ENCODE results near the gene ALPK3.

ALPK3 gene

DNA sequence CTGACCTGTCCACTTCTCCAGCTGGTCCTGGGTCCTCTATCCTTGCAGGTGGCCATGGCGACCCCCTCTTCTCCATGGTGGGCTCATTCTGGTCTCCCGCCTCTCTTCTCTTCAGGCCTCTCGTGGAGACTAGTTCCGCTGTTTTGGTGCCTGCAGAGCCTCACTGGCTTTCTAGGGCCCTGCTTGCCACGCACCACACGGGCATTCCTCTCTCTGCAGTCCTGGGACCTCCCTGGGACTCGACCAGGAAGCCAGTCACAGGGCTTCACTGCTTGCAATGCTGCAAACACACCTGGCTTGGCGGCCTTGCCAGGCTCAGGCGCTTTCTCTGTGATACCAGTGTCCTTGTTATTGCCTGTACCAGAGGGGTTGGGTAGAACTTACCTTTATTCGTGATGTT is 76.5 kb downstream of the ALPK3 start:
- DNase-seq: no peak

DNA sequence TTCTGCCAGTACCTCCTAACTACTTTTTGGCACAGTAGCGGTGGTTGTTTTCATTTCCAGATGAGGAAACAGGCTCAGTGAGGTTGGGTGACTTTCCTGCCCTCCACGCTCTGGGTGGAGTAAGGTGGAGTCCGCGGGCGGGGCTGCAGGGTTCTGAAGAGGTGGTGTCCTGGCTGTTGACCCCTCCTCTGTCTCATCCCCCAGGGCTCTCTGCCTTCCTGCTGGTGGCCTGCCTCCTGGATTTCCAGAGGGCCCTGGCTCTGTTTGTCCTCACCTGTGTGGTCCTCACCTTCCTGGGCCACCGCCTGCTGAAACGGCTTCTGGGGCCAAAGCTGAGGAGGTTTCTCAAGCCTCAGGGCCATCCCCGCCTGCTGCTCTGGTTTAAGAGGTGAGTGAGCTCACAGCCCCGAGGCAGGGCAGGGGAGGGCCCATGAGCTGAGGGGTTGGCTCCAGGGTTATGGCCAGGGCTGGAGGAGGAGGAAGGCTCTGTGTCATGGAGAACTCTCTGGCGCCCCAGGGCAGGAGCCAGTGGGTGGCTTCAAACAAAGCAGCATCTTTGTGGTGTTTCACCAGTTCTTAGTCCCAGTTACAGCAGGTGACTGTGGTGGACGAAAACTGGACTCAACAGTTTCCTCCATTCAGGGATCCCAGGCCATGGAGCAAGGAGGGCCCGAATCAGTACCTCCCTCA is 77.7 kb downstream of the ALPK3 start:
- DNase-seq: no peak

DNA sequence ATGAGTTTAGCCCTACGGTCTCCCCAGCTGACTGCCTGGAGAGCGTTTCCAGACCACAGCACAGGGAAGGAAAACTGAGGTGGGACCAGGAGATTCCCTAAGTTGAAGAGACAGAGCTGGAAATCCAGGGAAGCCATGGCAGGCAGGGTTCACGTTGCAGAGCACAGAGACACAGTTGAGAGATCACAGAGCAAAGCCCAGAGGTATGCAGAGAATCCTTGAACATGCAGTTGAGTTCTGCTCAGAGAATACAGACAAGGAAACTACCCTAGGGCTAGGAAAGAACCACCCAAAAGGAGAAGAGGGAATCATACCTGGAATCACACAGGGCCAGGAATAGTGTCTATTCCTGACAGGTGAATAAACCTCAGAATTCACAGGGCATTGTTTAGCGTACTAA is 81.6 kb downstream of the ALPK3 start:
- DNase-seq: no peak

DNA sequence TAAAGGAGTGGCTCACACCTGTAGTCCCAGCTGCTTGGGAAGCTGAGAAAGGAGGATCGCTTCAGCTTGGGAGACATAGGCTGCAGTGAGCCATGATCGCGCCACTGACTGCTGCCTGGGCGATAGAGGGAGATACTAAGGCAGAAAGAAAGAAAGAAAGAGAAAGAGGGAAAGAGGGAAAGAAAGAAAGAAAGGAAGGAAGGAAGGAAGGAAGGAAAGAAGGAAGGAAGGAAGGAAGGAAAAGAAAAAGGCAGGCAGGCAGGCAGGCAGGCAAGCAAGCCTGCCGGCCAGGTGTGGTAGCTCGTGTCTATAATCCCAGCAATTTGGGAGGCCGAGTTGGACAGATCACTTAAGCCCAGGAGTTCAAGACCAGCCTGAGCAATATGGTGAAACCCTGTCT is 82.6 kb downstream of the ALPK3 start:
- no peak for DNase-seq

DNA sequence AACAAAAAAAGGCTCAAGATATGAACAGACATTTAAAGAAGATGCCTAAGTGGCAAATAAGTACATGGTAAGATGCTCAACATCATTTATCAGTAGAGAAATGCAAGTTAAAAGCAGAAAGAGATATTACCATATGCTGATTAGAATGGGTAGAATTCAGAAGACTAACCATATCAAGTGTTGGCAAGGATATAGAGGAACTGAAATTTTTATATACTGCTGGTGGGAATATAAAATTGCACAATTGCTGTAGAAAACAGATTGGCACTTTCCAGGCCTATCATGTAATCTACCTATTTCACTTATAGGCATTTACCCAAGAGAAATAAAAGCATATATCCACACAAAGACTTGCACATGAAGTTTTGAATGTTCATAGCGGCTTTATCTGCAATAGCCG is 84.4 kb downstream of the ALPK3 start:
- no peak for DNase-seq

DNA sequence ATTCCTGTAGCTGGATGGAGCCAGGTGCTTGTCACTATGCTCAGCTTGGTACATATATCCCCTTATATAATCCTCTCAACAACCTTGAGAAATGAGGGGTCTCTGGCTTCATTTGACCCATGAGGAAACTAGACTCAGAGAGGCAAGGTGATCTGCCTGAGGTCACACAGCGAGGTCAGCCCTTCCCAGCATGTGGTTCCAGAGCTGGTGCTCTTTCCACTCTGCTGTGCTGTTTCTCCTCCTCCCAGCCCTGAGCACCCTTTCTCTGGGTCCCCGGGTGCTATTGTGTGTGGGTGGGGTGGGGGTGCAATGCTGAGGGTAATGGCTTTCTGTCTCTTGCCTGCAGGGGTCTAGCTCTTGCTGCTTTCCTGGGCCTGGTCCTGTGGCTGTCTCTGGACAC is 86.6 kb downstream of the ALPK3 start:
- DNase-seq: no peak

DNA sequence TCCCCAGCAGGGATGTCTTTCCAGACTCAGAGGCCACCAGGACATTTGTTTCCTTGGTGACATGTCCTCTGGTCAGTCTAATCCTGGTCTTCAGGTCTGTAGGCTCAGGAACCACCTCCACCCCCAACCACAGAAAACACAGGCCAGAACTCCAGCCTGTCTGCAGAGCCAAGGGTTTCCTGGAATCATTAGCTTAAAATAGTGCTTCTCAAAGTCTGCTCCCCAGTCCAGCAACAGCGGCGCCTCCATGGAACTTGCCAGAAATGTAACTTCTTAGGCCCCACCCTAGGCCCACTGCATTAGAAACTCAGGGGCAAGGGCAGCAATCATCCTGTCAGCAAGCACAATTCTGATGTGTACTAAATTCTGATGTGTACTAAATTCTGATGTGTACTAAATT is 87.3 kb downstream of the ALPK3 start:
- peak in 2 of 14 donors; percentile 12 to 24 for DNase-seq

DNA sequence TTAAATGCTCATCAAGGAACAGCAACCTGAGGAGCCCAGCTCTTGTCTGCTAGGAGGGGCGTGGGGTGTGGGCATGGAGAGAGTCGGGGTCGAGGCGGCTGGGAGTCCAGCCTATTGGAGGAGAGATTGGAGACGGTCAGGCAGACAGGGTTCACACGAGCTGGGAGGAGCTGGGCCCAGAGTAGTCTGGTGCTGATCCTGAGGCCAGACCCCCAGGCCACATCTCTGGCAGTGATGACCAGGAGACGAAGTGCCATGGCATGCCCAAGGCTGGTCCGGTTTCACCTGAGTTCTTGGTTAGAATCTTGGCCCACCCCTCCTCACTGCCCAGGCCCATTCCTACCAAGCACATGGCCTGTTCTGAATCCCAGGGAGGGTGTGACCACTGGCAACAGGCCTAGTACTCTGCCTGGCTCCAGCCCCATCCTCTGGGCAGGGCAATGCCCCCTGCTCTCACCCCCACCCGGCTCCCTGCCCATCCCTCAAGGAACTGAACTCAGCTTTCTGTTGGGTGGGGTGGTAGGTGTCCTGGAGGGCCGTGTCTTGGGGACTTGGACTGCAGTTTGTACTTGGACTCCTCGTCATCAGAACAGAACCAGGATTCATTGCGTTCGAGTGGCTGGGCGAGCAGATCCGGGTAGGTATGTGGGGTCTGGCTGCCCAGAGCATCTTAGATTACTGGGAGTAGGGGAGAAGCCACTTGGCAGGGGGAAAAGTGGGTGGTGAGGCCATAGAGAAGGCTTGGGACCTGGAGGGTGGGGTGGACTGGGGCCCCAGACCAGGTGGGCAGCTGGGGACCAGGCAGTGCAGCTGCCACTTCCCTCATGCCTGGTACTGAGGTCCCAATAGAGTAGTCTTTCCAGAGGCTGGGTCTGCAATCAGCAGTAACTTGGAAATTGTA is 88.1 kb downstream of the ALPK3 start:
- peak in 1 of 14 donors; percentile 51 for DNase-seq

DNA sequence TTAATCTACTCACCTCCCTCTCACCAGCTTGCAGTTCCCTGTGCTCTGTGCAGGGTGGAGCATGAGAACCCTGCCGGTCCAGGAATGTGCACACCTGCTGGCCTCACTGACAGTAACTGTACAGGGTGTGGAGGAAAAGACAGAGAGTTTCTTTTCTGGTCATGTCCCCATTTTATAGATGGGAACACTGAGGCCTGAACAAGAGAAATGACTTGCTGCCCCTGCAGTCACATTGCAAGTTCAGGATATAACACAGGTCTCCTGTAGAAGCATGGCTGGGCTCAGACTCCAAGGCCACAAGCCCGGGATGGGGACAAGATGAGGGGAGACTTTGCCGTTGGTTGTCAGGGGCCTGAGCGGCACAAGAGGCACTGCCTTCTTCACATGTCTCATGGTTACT is 90.6 kb downstream of the ALPK3 start:
- no peak for DNase-seq

DNA sequence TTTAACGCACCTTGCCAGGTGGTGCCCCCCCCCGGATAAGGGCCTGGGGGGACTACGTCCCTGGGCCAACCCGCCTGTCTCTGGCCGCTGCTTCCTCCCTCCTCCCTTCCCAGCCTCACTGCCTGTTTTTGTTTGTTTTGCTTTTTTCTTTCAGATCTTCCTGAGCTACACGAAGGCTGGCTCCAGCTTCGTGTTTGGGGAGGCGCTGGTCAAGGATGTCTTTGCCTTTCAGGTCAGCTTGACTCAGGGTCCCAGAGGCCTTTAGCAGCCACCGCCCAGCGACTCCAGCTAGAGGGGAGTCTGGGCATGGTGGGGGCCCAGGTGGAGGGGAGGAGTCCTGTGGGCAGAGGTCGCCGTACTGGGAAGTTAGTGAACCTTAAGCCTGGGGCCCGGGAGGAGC is 91.4 kb downstream of the ALPK3 start:
- no peak for DNase-seq

DNA sequence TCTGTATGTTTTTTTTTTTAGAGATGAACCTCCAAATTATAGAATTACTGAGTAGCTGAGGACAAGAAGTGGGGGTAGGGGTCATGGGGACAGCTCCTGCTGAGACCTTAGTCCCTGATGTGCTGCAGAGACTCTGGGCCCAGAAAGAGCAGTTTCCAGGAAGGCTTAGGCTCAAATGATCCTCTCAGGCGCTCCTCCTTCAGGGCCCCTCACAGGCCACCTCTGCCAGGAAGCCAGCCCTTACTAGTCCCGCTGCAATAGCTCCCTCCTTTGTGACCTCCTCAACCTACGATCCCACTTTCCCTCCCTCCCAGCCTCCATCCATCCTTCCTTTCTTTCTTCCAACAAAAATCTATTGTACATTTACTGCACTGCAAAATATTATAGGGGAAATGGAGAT is 91.9 kb downstream of the ALPK3 start:
- no peak for DNase-seq

DNA sequence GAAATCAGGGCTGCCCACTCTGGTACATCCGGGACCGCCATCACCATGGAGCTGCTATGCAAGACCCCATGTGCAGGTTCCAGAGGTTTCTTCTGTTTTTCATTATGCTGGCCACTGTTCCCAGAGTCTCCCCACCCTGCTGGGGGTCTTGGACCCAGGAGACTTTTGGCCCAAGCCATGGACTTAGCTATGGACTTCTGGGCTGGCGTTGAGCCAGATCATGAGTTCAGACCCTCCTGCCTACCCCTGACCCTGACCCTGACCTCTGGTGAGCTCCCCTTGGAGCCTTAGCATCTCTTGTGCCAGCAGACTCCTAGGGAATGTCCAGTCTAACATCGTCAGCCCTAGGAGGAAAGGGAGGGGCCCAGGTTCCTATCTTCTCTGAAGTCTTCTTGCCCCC is 92.6 kb downstream of the ALPK3 start:
- no peak for DNase-seq

DNA sequence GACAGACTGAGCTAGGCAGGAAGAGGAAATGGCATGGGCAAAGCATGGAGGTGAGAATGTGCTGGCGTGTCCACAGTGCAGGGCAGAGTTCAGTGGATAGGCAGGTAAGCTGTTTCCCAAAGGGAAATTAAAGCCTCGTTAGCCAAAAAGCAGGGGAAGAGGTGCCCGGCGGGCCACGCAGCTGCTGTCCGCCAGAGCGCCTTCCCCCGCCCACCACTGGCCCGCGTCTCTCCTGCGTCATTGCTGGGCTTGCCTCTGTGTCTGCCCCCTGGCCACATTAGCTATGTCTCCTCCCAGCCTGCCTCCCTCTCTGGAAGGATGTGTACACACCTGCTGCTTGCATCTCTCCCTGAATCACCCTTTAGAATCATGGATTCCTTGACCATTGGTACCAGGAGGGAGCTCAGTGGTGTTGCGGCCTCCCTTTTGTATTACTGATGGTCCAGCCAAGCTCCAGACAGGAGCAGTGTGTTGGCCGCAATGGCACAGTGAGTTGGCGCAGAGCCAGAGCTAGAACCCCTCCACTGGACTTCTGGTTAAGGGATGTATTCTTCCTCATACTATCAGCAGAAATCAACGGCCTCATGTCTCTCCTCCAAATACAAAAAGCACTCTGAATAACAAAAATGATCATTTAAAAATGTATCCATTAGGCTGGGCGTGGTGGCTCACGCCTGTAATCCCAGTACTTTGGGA is 93.9 kb downstream of the ALPK3 start:
- no peak for DNase-seq

DNA sequence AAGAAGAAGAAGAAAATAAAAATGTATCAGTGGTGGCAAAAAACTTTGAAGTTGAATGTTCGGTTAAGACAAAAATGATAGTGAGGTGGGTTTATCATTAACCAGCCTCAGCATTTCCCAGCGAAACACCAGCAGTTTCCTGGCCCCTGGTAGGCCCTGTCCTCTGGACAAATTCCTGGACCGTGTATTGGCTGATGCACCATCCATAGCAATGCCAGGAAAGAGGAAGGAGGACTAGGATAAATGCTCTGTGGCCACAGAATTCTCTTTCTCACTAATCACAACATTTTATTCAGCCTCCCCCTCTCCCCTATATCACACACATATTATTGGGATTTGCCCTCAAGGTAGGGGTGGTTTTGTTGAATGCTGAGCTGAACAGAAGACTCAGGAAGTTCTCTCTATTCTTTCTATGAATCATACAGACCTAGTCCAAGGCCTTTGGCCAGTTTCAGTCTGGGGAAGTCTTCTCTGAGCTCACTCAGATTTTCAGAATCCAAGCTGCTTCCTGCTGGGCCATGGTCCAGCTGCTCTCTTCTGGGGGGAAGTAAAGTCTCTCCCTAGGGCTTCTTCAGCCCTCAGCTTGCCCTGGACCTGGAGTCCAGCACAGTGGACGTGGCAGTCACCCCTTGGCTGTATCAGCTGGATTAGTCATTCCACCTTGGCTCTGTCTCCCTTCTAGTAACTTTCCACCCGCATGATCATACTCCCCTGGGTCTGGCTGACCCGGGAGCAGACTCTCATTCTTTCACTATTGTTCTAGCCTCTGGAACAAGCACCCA is 94.9 kb downstream of the ALPK3 start:
- DNase-seq: peak in 10 of 14 donors; percentile 21 to 78 (median 40)

DNA sequence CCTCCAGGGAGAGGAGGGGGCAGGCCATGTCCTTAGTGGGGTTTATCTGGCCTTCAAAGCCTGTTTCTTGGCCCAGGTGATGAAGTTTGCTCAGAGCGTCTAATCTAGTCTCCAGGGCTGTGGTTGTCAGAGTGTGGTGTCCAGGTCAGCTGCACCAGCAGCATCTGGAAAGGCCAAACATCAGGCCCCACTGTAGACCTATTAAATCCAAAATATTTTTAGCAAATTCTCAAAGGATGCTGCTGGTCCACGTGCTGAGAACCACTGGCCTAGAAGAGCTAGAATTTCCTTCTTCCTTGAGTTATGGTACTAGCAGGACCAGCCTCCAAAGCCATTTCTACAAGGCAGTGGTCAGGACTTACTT is 96.2 kb downstream of the ALPK3 start:
- no peak for DNase-seq

DNA sequence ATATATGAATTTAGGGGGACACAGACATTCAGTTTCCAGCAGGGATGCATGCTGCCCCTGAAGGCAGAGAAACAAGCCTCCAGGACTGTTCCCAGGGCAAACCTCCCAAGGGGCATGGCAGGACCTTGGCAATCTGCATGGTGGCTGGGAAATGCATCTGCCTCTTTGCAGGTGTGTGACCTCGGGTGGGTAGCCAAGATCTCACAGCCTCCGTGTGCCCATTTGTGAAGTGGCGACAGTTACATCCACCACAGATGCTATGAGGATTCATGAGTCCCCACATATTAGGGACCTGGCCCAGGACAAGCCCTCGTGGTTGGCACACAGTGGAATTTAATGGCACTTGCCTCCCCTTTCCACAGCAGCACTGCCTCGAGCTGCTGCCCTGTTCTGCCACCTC is 97.2 kb downstream of the ALPK3 start:
- DNase-seq: no peak

DNA sequence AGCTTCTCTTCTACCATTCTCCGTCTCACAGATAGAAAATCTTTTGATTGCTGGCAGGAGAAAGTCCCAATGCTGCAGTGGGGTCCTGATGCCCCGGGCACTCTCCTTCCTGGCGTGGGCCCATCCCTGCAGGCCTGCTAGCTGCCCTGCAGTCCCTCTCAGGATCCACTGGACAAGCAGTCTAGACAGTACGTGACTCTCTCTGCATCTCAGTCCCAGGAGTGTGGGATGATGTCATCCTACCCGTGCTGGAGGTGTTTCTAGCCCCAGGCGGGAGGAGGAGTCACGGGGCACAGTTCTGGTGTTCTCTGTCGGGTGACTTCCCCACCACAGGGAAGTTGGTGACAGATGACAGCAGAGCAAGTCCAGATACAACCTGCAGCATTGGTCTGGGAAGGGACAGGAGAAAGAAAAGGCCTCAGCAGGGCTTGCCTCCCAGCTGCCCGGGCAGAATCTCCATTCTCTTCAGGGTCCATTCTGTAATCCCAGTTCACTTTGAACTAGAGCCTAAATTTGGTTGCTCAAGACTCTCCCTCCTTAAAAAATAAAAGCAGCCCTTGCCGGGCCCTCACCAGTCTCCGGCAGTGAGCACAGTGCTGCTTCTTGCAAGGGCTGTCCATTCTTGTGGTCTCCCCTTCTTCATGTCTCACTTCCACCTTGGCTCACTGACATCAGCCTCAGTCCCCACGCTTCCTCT is 97.9 kb downstream of the ALPK3 start:
- DNase-seq: peak in 3 of 14 donors; percentile 11 to 33 (median 18)

DNA sequence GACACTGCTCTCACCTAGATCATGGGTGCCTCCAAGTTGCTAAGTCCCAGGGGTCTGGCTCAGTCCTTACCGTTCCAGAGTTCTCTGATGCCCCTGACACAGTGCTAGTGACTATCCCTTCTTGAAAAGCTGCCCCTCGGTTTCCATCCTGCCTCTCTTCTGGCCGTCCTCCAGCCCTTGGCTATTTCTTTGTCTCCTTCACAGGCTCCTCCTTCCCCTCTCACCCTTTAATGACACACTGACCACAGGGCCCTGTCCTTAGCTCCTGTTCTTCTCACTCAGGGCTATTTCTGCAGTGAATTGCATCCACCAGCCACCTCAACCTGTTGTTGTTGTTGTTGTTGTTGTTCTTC is 98.4 kb downstream of the ALPK3 start:
- no peak for DNase-seq

DNA sequence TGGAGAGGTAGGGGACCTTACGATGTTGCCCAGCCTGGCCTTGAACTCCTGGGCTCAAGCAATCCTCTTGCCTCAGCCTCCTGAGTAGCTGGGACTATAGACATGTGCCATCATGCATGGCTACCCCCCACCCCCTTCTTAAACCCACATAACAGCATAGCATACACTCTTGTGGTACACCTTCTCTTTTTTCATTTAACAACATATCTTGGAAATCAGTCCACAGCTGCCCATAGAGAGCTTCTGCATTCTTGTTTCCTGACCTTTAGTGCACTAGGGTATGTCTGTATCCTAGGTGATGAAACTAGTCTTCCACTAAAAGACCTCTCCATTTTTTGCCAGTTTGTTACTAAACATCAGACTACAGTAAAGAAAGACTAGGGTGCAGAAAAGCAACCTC is 100.3 kb downstream of the ALPK3 start:
- no peak for DNase-seq

DNA sequence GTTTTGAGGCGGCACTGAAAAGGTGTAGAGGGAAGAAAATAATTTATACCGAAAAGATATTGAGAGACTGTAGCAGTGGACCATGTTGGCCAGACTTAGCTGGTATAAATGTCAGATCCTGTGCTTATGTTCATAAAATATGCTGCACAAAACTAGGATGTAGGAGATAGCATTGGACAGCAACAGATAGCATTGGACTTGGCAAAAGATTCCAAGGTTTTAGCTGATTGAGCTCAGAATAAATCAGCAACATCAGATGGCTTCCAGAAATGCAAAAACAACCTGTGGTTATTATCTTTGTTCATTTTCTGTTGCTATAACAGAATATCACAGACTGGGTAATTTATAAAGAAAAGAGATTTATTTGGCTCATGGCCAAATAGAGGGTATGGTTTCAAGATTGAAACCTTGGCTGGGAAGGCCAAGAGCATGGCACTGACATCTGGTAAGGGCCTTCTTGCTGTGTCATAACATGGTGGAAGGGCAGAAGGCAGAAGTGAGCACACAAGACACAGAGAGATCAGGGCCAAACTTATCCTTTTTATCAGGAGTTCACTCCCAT is 102.0 kb downstream of the ALPK3 start:
- DNase-seq: no peak

DNA sequence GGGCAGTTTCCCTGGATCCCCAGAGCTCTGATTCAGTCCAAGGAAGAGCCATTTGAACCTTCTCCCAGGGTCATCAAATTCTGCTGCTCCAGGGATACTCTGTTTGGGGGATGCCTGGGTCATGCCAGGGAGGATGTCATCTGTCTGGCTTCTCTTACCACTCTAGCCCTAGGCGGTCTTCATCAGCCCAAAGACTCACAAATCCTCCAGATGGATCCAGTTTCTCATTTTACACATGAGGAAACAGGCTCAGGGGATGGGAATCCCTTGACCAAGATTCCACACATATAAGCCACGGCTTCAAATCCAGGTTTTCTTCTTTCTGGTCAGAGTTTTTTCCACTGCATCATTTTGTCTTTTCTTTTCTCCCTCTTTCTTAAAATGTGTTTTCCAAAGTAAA is 104.0 kb downstream of the ALPK3 start:
- DNase-seq: no peak

DNA sequence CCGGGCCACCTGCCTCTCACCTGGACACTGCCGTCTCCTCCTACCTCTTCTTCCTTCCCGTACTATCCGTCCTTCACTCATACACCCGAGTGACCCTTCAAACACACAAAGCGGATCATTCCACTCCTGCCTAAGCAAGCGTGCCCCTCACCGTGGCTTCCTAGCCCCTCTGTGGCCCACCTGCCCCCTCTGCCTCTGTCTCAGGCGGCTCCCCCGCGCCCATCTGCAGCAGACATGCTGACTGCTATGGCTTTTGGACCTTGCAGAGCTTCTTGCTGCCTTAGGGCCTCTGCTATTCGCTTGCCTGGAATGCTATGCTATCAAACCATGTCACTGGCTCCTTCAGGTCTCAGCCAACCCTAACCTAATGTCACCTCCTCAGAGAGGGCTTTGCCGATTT is 105.4 kb downstream of the ALPK3 start:
- no peak for DNase-seq
